ENCODE results near the gene FOXO1.

DNA sequence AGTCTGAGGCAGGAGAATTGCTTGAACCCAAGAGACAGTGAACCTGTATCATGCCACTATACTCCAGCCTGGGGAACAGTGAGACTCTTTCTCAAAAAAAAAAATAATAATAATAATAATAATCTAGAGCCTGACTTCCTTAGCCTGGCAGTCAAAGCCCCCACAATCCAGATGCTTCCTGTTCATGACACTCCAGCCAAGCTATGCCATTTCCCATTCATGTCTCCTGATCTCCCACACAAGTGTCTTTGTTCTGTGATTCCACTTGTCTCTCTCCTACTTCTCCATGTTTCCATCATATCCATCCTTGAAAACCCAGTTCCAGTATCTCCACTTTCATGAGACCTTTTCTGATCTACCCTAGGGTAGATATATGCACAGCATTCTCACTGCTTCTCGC, 150.7 kb downstream of the FOXO1 start:
- TF ChIP-seq, protein P1, sequence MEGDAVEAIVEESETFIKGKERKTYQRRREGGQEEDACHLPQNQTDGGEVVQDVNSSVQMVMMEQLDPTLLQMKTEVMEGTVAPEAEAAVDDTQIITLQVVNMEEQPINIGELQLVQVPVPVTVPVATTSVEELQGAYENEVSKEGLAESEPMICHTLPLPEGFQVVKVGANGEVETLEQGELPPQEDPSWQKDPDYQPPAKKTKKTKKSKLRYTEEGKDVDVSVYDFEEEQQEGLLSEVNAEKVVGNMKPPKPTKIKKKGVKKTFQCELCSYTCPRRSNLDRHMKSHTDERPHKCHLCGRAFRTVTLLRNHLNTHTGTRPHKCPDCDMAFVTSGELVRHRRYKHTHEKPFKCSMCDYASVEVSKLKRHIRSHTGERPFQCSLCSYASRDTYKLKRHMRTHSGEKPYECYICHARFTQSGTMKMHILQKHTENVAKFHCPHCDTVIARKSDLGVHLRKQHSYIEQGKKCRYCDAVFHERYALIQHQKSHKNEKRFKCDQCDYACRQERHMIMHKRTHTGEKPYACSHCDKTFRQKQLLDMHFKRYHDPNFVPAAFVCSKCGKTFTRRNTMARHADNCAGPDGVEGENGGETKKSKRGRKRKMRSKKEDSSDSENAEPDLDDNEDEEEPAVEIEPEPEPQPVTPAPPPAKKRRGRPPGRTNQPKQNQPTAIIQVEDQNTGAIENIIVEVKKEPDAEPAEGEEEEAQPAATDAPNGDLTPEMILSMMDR (IDR thresholded peaks at IDR 0.05; ENCODE audit: low read depth, low read length, poor library complexity, severe bottlenecking), result no peak
- no peak for TF ChIP-seq EZH2phosphoT487 (IDR thresholded peaks at IDR 0.05; ENCODE audit: borderline replicate concordance, low read length)
